ENCODE measurements around the gene FHOD3.

GRCh38 chr18:36303211-36303844, 5.8 kb downstream of the FHOD3 start:
- TF ChIP-seq CTCF (IDR thresholded peaks at IDR 0.05; ENCODE audit: insufficient read depth, low read depth, low read length) (no peak), EZH2 (IDR thresholded peaks at IDR 0.05; ENCODE audit: insufficient read depth, low read length) (no peak)
